Hippocampal formation (tissue), 2 donors: ENCODE measurements around the gene CRIP2.
A peak's percentile ranks its signal among the peaks of the same experiment; 100 is the strongest.

Source experiments
- DNase-seq, 2 donors: peaks; one replicate each; lab custom pipeline; 2025; lab: John Stamatoyannopoulos, UW

CRIP2 gene

DNA sequence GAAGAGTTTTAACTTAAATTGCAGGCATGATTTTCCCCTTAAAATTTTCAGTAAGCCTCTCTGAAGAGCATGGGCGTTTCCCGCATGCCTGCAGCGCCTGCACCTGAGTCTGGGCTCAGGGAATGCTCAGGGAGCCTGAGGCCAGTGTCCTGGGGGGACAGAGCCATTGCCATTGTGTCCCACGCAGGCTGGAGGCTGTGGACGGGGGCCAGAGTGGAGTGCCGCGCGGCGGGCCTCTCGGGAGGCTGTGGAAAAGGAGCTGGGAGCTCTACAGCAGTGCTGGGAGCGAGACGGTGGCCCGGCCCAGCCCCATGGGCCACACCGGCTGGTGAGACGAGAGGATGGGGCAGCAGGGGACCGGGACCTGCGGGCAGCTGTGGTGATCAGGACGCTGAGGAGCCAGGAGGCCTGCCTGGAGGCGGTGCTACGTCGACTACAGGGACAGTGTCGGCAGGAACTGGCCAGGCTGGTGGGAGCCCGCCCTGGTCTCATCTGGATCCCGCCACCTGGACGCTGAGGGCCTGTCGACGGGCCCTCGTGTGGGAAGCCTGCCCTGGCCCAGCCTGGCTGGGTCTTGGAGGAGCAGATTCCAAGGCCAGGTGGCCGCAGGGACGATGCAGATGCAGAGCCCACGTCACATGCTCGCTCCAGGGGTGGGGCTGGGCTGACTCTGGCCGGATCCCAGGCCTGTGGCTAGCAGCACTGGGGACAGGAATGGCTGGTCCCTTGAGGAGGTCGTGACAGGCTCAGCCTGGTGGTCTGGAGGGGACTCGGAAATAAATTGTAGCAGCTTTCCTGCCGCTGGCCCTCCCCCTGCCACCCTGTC is 24.0 kb downstream of the CRIP2 start:
- peak in 1 of 2 donors; percentile 72 for DNase-seq

DNA sequence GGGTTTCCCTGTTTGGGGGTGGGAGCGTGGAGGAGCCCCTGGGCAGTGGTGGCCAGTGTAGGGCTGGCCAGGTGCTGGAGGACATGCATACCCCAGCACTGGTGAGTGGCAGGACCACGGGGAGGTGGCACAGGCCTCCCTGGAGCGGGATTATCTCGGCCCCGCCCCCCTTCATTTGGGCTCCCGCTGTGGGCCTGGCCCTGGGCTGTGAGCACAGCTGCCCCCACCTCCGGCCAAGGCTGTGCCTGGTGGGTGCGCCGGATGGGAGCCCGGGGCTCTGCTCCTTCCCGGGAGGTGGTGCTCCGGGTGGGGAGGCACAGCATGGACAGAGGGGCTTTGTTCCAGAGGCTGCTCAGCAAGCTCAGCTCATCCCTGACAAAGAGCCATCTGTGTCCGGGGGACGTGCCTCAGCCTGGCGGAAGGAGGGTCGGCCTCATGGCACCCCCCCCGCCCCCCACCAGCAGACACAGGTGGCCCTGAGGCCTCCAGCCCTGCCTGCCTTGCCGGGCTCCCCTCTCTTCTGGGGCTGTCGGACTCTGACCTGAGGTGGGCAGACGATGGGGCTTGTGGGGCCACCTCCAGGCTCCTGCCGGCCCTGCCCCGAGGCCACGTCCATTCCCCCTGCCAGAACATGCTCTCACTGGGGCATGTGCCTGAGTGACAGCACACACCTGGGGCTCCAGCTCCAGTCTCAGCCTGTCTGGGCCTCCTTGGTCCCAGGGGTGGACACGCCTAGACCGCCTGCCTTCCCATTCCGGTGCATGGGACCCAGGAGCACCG is 24.8 kb downstream of the CRIP2 start:
- peak; percentile 82 to 95 for DNase-seq

GRCh38 chr14:105500036-105500725 is 25.6 kb downstream of the CRIP2 start:
- DNase-seq: peak in 1 of 2 donors; percentile 3

- DNase-seq: no peak
These were observed 26.1 kb downstream of the CRIP2 start for GRCh38 chr14:105500726-105501101.

- no peak for DNase-seq
These were observed 27.1 kb downstream of the CRIP2 start for GRCh38 chr14:105501504-105502291.

GRCh38 chr14:105502446-105503295 is 28.1 kb downstream of the CRIP2 start:
- DNase-seq: no peak

- DNase-seq: no peak
These were observed 28.6 kb downstream of the CRIP2 start for GRCh38 chr14:105503296-105503640.

GRCh38 chr14:105503935-105504692 is 29.5 kb downstream of the CRIP2 start:
- no peak for DNase-seq

DNA sequence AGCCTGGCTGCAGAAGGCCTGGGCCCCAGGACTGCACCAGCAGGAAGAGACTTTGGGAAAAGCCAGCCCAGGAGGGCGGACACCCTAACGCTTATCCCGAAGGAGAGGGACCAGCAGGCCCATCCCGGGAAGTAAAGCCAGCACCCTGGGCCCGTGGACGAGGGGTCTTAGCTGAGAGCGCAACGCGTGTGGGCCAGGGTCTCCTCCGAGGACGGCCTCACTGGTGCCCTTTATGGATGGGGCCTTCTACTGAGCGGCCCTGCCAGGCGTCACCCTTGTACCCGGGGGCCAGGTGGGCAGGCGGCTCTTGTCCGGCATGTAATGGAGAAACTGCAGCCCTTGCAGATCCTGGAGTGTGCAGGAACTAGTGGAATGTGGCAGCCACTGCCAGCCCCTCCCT is 30.5 kb downstream of the CRIP2 start:
- no peak for DNase-seq

DNA sequence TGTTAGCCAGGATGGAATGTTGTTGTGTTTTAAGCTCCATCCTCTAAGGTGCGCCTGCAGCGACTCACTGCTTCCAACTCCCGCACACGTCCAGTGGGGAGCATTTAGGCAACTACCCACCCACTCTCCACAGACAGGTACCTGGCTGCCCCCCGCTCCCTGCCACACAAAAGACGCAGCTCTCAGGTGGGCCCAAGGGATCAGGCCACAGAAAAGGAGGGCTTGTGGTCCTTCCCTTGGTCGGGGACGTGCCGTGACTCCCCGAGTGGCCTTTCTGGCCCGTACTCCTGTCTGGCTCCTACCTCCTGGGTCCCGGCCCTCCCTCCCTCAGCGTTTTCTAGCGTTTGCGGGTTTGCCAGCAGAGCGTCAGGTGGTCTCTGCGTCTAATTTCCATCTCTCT is 32.6 kb downstream of the CRIP2 start:
- DNase-seq: no peak

DNA sequence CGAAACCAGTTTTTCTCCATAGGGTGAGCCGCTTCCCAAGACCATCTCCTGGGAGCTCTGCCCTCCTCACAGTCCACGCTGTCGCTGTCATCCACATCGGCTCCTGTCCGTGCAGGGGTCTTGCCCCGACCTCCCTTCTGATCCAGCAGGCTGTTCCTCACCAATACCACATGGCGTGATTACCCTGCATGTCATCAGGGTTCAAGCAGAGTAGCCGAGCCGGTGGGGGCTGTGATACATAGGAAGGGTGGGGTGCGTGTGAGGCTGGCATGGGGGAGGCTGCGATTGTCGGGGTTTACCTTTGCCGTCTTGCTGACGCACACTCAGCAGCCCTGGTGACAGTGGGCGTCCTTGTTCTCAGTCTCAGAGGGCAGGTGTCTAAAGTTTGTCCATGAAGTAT is 33.4 kb downstream of the CRIP2 start:
- no peak for DNase-seq

DNA sequence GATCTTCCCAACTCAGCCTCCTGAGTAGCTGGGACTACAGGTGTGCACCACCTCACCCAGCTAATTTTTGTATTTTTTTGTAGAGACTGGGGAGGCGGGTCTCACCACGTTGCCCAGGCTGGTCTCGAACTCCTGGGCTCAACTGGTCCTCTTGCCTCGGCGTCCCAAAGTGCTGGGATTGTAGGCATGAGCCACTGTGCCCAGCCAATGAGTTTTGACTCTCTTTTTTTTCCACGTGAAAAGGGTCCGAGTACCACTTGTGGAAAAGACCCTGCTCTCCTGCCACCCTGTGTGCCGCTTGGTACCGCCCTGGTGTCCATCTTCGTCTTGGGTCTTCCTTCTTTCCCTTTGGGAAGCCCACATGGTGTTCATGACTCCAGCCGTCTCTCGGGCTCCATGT is 34.0 kb downstream of the CRIP2 start:
- DNase-seq: no peak

DNA sequence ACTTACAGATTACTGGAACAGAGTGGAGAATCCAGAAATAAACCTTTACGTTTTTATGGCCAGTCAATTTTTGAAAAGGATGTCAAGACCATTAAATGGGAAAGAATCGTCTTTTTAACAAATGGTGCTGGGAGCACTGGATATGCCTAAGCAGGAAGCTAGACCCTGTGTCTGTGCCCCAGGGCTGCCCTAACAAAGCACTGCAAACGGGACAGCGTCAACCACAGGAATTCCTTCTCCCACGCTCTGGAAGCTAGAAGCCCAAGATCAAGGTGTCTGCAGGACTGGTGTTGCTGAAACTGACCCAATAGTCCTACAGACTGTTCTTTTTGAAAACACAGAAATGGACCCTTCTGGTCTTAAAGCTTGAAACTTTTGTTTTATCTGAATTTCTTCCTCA is 42.5 kb downstream of the CRIP2 start:
- DNase-seq: no peak

DNA sequence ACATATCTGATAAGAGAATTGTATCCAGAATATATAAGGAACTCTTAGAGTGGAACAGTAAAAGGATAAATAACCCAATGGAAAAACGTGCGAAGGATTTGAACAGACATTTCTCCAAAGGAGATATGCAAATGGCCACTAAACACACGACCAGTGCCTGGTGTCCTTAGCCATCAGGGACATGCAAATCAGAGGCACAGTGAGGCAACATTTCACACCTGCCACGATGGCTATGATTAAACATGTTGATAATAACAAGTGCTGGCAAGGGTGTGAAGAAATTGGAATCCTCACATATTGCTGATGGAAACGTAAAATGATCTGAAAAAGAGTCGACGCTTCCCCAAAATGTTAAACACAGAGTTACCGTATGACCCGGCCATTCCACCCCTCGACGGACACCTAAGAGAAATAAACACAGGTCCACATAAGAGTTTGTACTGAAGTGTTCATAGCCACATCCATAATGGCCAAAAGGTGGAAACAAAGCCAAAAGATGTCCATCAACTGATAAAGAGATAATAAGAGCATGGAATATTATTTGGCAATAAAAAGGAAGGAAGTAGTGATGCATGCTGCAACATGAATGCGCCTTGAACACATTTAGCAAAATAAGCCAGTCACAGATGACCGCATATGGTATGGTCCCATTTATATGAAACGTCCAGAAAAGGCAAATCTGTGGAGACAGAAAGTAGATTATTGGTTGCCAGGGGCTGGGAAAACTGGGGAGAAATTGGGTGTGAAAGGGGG is 45.5 kb downstream of the CRIP2 start:
- no peak for DNase-seq

DNA sequence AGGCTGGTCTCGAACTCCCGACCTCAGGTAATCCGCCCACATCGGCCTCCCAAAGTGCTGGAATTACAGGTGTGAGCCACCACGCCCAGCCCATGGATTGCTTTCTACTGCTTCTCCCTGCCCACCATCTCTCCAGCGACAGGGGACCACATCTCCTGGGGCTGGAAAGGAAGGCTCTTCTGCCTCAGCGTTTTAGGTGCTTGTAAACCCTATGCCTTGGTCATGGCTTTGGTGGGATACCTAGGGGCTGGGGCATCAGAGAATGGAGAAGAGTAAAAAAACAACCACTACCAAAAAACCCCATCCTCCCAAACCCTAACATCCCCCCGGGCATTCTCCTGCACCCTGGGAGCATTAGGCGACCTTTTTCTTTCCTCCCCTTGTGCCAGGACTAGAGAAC is 50.7 kb downstream of the CRIP2 start:
- no peak for DNase-seq

DNA sequence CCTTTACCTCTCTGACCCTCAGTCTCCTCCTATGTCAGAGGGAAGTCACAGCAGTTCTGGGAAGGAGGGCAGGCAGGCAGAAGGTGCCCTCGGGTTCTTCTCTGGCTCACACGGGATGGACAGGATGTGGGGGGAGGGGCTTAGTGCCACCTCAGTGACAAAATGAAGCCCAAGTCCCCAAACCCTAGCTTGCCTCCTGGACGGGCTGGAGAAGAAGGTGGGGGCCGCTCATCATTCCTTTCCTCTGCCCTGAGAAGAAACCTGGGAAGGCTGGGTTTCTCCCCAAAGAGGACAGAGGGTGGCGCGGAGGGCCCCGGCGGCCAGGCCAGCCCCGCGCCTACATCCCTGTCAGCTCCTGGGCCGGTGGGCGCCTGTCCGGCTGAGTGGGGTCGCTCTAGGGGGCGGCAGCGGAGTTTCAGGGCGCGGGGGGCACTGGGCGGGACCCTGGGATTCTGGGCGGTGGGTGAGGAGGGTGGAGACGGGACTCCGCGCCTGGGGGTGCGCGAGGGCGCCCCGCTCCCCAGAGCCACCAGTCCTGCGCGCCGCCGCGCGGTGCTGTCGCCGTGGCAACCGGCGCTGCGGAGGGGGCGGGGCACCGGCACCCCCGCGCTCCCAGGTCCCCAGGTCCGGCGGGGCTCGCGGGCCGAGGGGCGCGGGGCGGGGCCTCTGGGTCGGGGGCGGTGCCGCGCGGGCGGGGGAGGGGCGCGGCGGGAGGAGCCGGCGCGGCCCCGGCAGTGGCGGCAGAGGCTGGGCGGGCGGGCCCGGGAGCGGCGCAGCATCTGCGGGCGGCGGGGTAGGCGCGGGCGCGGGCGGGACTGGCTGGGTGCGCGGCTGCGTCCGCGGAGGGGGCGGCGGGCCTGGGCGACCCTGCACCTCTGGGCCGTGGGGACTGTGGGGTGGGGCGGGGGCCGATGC is 51.5 kb downstream of the CRIP2 start, which contains the start of gene TMEM121:
Gene TMEM121 (plus strand): TSS at position 723 of the 915 bp plus-strand sequence. CDS start 2,252 bp downstream, outside the sequence.
- peak in 1 of 2 donors; percentile 16 for DNase-seq

- no peak for DNase-seq
These were observed 52.3 kb downstream of the CRIP2 start for GRCh38 chr14:105526776-105527380.

DNA sequence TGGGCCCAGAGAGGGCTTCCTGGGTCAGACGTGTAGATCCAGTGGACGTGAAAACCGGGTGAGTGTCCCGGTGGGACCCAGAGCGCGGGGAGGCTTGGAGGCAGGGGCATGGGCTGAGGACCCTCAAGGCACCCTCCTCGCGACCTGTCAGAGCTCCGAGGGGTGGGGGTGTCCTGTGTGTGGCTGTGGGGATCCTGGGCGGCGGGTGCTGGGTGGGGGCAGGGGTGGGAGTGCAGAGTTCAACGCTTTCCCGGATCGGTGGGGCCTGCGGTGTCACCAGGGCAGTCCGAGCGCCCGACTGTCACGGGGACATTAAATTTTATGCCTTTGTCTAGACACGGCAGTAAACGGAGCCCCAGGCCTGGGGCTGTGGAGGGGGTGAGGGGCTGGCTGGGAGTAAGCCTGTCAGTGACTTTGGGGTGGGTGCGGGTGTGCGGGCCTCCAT is 52.8 kb downstream of the CRIP2 start:
- DNase-seq: no peak
